H1 (cell line): ENCODE data around the gene UQCR10. TPM values are rescaled to one million over a fixed set of nuclear protein-coding genes. Genes with fewer than 3 reads are reported as not detected.

ENCODE experiments used
- CTCF ChIA-PET: fragments of 300-600 bp; sonication (Branson Sonifier 250); formaldehyde crosslinking; loops from one replicate; lab custom pipeline; 2021; ENCODE audit not compliant: partially characterized antibody; lab: Charles Lee
- POLR2A ChIA-PET: fragments of 300-600 bp; sonication (Branson Sonifier 250); formaldehyde crosslinking; loops from one replicate; lab custom pipeline; 2021; ENCODE audit warnings: inconsistent platforms; ENCODE audit not compliant: partially characterized antibody; lab: Charles Lee
- DNase-seq, 2 experiments: peaks; one replicate each; pipeline versions ENCODE4 v3.0.0 to v3.0.0-alpha.2; 2010 to 2022; ENCODE audit warnings: low spot score in 2 of 2, low read depth in 1 of 2, mixed read lengths in 1 of 2
- FAIRE-seq: peaks from 2 replicates; lab custom pipeline; 2011; peaks lifted over from hg19 to GRCh38; lab: Jason Lieb, UNC
- H2AFZ ChIP-seq: 2 replicates; pipeline ENCODE4 v1.8.1; 2012; ENCODE audit warnings: low read length, inconsistent platforms
- H2AK5ac ChIP-seq: 2 replicates; pipeline ENCODE4 v1.6.1; 2013; ENCODE audit warnings: low read depth, low read length
- H2BK120ac ChIP-seq: replicated peaks from 2 replicates; pipeline ENCODE3; 2013; ENCODE audit warnings: low read depth, low read length, inconsistent platforms
- H2BK12ac ChIP-seq: 2 replicates; pipeline ENCODE4 v1.6.1; 2013; ENCODE audit warnings: low read depth, low read length
- H2BK15ac ChIP-seq: 2 replicates; pipeline ENCODE4 v1.6.1; 2013; ENCODE audit warnings: low read length
- H2BK20ac ChIP-seq: 2 replicates; pipeline ENCODE4 v1.6.1; 2013; ENCODE audit warnings: low read length
- H2BK5ac ChIP-seq: 2 replicates; pipeline ENCODE4 v1.6.1; 2013; ENCODE audit warnings: low read depth, low read length
- H3K14ac ChIP-seq: 2 replicates; pipeline ENCODE4 v1.6.1; 2013; ENCODE audit warnings: inconsistent platforms; ENCODE audit not compliant: insufficient read length
- H3K18ac ChIP-seq: 2 replicates; pipeline ENCODE4 v1.6.1; 2013; ENCODE audit warnings: low read length; ENCODE audit errors: extremely low read depth
- H3K23ac ChIP-seq: 2 replicates; pipeline ENCODE4 v1.6.1; 2013; ENCODE audit warnings: inconsistent platforms; ENCODE audit not compliant: insufficient read length
- H3K23me2 ChIP-seq: 2 replicates; pipeline ENCODE4 v1.6.1; 2013; ENCODE audit warnings: low read depth, low read length
- H3K27ac ChIP-seq: 2 replicates; pipeline ENCODE4 v1.6.1; 2011; ENCODE audit warnings: low read depth, low read length, inconsistent platforms
- H3K27me3 ChIP-seq, 4 experiments: replicated peaks in 1 of 4; 1 replicate in 1 of 4; 2 replicates in 3 of 4; pipeline versions ENCODE4 v1.6.1 to v1.8.1; 2011 to 2013; ENCODE audit warnings: low read length in 3 of 4, mild to moderate bottlenecking in 3 of 4, inconsistent platforms in 2 of 4, mixed read lengths in 2 of 4, moderate library complexity in 1 of 4; ENCODE audit not compliant: control insufficient read depth in 3 of 4, insufficient read depth in 3 of 4; ENCODE audit errors: extremely low read depth in 1 of 4
- H3K36me3 ChIP-seq, 4 experiments: 2 replicates each; pipeline versions ENCODE4 v1.6.1 to v1.8.1; 2011 to 2013; ENCODE audit warnings: mild to moderate bottlenecking in 4 of 4, low read length in 3 of 4, moderate library complexity in 2 of 4, control low read depth in 1 of 4, inconsistent platforms in 1 of 4; ENCODE audit not compliant: insufficient read depth in 4 of 4, control insufficient read depth in 2 of 4
- H3K4ac ChIP-seq: replicated peaks from 2 replicates; pipeline ENCODE3; 2013; ENCODE audit warnings: low read length, low read depth, mixed read lengths, inconsistent platforms; ENCODE audit not compliant: insufficient read length
- H3K4me1 ChIP-seq, 4 experiments: replicated peaks in 1 of 4; 1 replicate in 1 of 4; 2 replicates in 3 of 4; pipeline versions ENCODE4 v1.6.1 to v1.8.1; 2011 to 2013; ENCODE audit warnings: low read length in 3 of 4, inconsistent platforms in 2 of 4, mixed read lengths in 1 of 4; ENCODE audit not compliant: insufficient read depth in 4 of 4, control insufficient read depth in 3 of 4
- H3K4me2 ChIP-seq, 2 experiments: 2 replicates each; pipeline versions ENCODE4 v1.6.1 to v1.8.1; 2011 to 2013; ENCODE audit warnings: low read depth in 2 of 2, low read length in 2 of 2, control low read depth in 1 of 2, inconsistent platforms in 1 of 2, mild to moderate bottlenecking in 1 of 2; ENCODE audit not compliant: insufficient read depth in 1 of 2
- H3K4me3 ChIP-seq, 4 experiments: fragments of 200-600, 300-600 bp in 1 of 4; sonication (generic), shearing (Covaris generic), sonication (Bioruptor Twin) in 1 of 4; 2 replicates each; pipeline versions ENCODE4 v1.5.1 to v1.8.1; 2011 to 2016; ENCODE audit warnings: low read length in 4 of 4, low read depth in 3 of 4, control low read depth in 2 of 4, inconsistent platforms in 2 of 4, mild to moderate bottlenecking in 2 of 4, mixed read lengths in 1 of 4, moderate library complexity in 1 of 4; ENCODE audit not compliant: insufficient read depth in 2 of 4; ENCODE audit errors: extremely low read depth in 1 of 4
- H3K56ac ChIP-seq: replicated peaks from 2 replicates; pipeline ENCODE3; 2013; ENCODE audit warnings: low read depth, mild to moderate bottlenecking, mixed read lengths, low read length, inconsistent platforms; ENCODE audit not compliant: insufficient read length
- H3K79me1 ChIP-seq: 2 replicates; pipeline ENCODE4 v1.6.1; 2013; ENCODE audit warnings: low read depth, low read length, control low read depth
- H3K79me2 ChIP-seq, 2 experiments: 2 replicates each; pipeline versions ENCODE4 v1.6.1 to v1.8.1; 2012 to 2013; ENCODE audit warnings: low read length in 2 of 2, mild to moderate bottlenecking in 2 of 2, inconsistent platforms in 1 of 2; ENCODE audit not compliant: insufficient read depth in 2 of 2, control insufficient read depth in 1 of 2
- H3K9ac ChIP-seq, 4 experiments: replicated peaks in 1 of 4; 1 replicate in 1 of 4; 2 replicates in 3 of 4; pipeline versions ENCODE4 v1.6.1 to v1.8.1; 2011 to 2013; ENCODE audit warnings: low read depth in 3 of 4, low read length in 3 of 4, control low read depth in 2 of 4, mild to moderate bottlenecking in 2 of 4, moderate library complexity in 2 of 4, inconsistent platforms in 1 of 4; ENCODE audit errors: extremely low read depth in 1 of 4
- H3K9me3 ChIP-seq, 2 experiments: 2 replicates each; pipeline versions ENCODE4 v1.6.1 to v1.8.1; 2012 to 2013; ENCODE audit warnings: mild to moderate bottlenecking in 2 of 2, moderate library complexity in 2 of 2, control low read depth in 1 of 2, inconsistent platforms in 1 of 2, low read depth in 1 of 2, low read length in 1 of 2, mixed read lengths in 1 of 2; ENCODE audit not compliant: insufficient read depth in 2 of 2
- H4K20me1 ChIP-seq, 2 experiments: replicated peaks in 1 of 2; 2 replicates each; pipeline versions ENCODE3 to v1.8.1; 2011 to 2013; ENCODE audit warnings: inconsistent platforms in 2 of 2, low read length in 2 of 2, mild to moderate bottlenecking in 1 of 2; ENCODE audit not compliant: insufficient read depth in 2 of 2, control insufficient read depth in 1 of 2
- H4K5ac ChIP-seq: 2 replicates; pipeline ENCODE4 v1.6.1; 2013; ENCODE audit warnings: low read length, low read depth, mixed read lengths, inconsistent platforms; ENCODE audit not compliant: insufficient read length
- H4K8ac ChIP-seq: 2 replicates; pipeline ENCODE4 v1.8.0; 2013; ENCODE audit warnings: mild to moderate bottlenecking, moderate library complexity, low read length, inconsistent platforms; ENCODE audit not compliant: insufficient read depth; ENCODE audit errors: extremely low read depth
- H4K91ac ChIP-seq: replicated peaks from 2 replicates; pipeline ENCODE3; 2013; ENCODE audit warnings: low read length, mixed read lengths, inconsistent platforms; ENCODE audit not compliant: insufficient read length
- E2F6 ChIP-seq: IDR thresholded peaks from 2 replicates; pipeline ENCODE4 v1.6.1; 2012; ENCODE audit warnings: inconsistent platforms
- EP300 ChIP-seq, 2 experiments: IDR thresholded peaks; 1 replicate in 1 of 2; 2 replicates in 1 of 2; pipeline ENCODE4 v1.6.1; 2011 to 2012; ENCODE audit warnings: low read depth in 2 of 2, low read length in 2 of 2, mild to moderate bottlenecking in 2 of 2, borderline replicate concordance in 1 of 2, inconsistent platforms in 1 of 2, moderate library complexity in 1 of 2
- HDAC6 ChIP-seq: IDR thresholded peaks from one replicate; pipeline ENCODE4 v1.7.1; 2012; ENCODE audit warnings: low read depth, mild to moderate bottlenecking, inconsistent platforms, low read length, moderate library complexity
- JUN ChIP-seq: IDR thresholded peaks from 2 replicates; pipeline ENCODE4 v1.6.1; 2011; ENCODE audit warnings: low read depth, mild to moderate bottlenecking, improper control_type of control experiment, low read length
- POU5F1 ChIP-seq: IDR thresholded peaks from 2 replicates; pipeline ENCODE4 v1.6.1; 2011; ENCODE audit warnings: low read depth, mild to moderate bottlenecking, low read length, moderate library complexity
- SUZ12 ChIP-seq: fragments of 200-600 bp; sonication (generic); IDR thresholded peaks from 2 replicates; pipeline ENCODE4 v1.6.1; 2012; ENCODE audit warnings: mild to moderate bottlenecking, inconsistent platforms, low read length, moderate library complexity, mixed read lengths
- TCF12 ChIP-seq: IDR thresholded peaks from 2 replicates; pipeline ENCODE4 v1.6.1; 2011; ENCODE audit warnings: low read depth, mild to moderate bottlenecking, low read length
- YY1 ChIP-seq: IDR thresholded peaks from 2 replicates; pipeline ENCODE4 v1.6.1; 2011; ENCODE audit warnings: low read depth, mild to moderate bottlenecking, low read length
- ZNF274 ChIP-seq: IDR thresholded peaks from 2 replicates; pipeline ENCODE4 v1.7.0; 2012; ENCODE audit warnings: low read length, borderline replicate concordance; ENCODE audit errors: extremely low read depth
- WGBS, 2 experiments: shearing (Covaris generic) in 1 of 2; methylation state at CpG; one replicate each; pipeline versions ENCODE4 v1.1.6 to v1.1.7; 2013 to 2015; ENCODE audit warnings: low lambda C conversion rate in 2 of 2, mixed read lengths in 2 of 2, inconsistent platforms in 1 of 2, low coverage in 1 of 2, missing lambda C conversion rate in 1 of 2; ENCODE audit not compliant: insufficient replicate concordance in 2 of 2, insufficient coverage in 1 of 2, insufficient read length in 1 of 2; ENCODE audit errors: extremely low coverage in 1 of 2, missing lambda C conversion rate in 1 of 2; 5-methylcytosine and 5-hydroxymethylcytosine counted together
- polyA plus RNA-seq, 7 experiments: library from polyadenylated mRNA; depleted of rRNA in 3 of 7; stranded (reverse) in 5 of 7; unstranded in 2 of 7; fragments of >200 nt in 5 of 7; fragments of 200-250 nt in 2 of 7; gene quantifications; 1 replicate in 5 of 7; 2 replicates in 1 of 7; 4 replicates in 1 of 7; pipeline versions ENCODE4 v1.2.1 to v1.2.3, GENCODE V29; 2011 to 2013; ENCODE audit warnings: missing spikeins in 2 of 7, mixed read lengths in 2 of 7
- total RNA-seq: library from RNA; stranded (reverse); fragmentation: NEBNext Ultra II Directional; extraction: Animal tissue kit (Norgen Biotek cat#: 25700); gene quantifications from 2 replicates; pipeline ENCODE4 v1.2.1, GENCODE V29; 2021

Gene UQCR10
- total and polyA plus RNA-seq, 2 of the 8 experiments (the other 6 are each of a cell fraction or from before 2014, with no cell fraction given): 102 to 260 TPM

- CTCF ChIA-PET: interaction anchor here (0.6 to 2.8 kb wide), 7 partner anchors 9 to 319 kb away, joined by 3 to 8 read pairs (median 3); no protein-coding TSS in a partner anchor
- H2BK120ac ChIP-seq: no peak overlapping the region
- no peaks in the 10 kb centered on the region for H3K36me3 ChIP-seq
- H2AK5ac ChIP-seq: no peak overlapping the region
- TF ChIP-seq YY1 (no peak), ZNF274 (no peak), HDAC6 (no peak), POU5F1 (no peak), TCF12 (no peak), JUN (no peak), EP300 (IDR thresholded peaks at IDR 0.05; ENCODE audit: borderline replicate concordance in 1 of 2, low read depth in 2 of 2, low read length in 2 of 2) (no peak), E2F6 (no peak), SUZ12 (no peak)
- TF ChIP-seq, all 59 proteins: peak for 0
- Histone ChIP-seq H3K27ac (no peak overlapping the region), H4K5ac (no peak overlapping the region), H4K91ac (no peak overlapping the region), H3K4ac (no peak overlapping the region), H2BK15ac (no peak overlapping the region), H3K4me3 (no peak overlapping the region), H2BK5ac (no peak overlapping the region), H3K23ac (no peak overlapping the region), H3K4me1 (peaks cover 0 to 18% (median 11%) of the 10 kb centered on the region in 4 experiments; a peak in 6 of 7 replicates), H4K20me1 (no peaks in the 10 kb centered on the region), H3K4me2 (no peak overlapping the region), H3K9me3 (no peaks in the 10 kb centered on the region), H2BK12ac (no peak overlapping the region), H3K14ac (no peak overlapping the region), H3K79me1 (no peaks in the 10 kb centered on the region), H2AFZ (no peak overlapping the region), H4K8ac (no peak overlapping the region; the same call in 1 of the 2 replicates), H3K27me3 (peaks cover 0 to 2% (median 0%) of the 10 kb centered on the region in 4 experiments; a peak in 2 of 7 replicates), H3K56ac (no peak overlapping the region), H3K23me2 (no peaks in the 10 kb centered on the region), H2BK20ac (no peak overlapping the region), H3K18ac (no peak overlapping the region), H3K9ac (no peak overlapping the region), H3K79me2 (no peaks in the 10 kb centered on the region)
- WGBS, 2 experiments: 89% methylated on average over 18 of the region's 18 CpGs; no CpG with 5 or more reads in 1 of the 2 experiments
- no peak for DNase-seq
- POLR2A ChIA-PET: interaction anchor here (1.7 kb wide), 1 partner anchor 10 kb away, joined by 3 read pairs; no protein-coding TSS in a partner anchor
- no peak for FAIRE-seq
These were observed 35.9 kb upstream of the UQCR10 start for GRCh38 chr22:29731058-29731850.
